ENCODE data around the gene GREB1. TPM values are rescaled to one million over a fixed set of nuclear protein-coding genes. Genes with fewer than 3 reads are reported as not detected.

The GREB1 gene
- total and polyA plus RNA-seq, 2 of the 13 experiments (the other 11 are each of a cell fraction or from before 2014, with no cell fraction given), result 31.3 to 61.2 TPM

GRCh38 chr2:11499081-11499743, 34.6 kb upstream of the GREB1 start (continued):
- TF ChIP-seq, protein P1, sequence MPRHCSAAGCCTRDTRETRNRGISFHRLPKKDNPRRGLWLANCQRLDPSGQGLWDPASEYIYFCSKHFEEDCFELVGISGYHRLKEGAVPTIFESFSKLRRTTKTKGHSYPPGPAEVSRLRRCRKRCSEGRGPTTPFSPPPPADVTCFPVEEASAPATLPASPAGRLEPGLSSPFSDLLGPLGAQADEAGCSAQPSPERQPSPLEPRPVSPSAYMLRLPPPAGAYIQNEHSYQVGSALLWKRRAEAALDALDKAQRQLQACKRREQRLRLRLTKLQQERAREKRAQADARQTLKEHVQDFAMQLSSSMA (CRISPR knock-in tag; IDR thresholded peaks at IDR 0.05), result peak; percentile 88; the same call in 1 of the 2 replicates
- TF ChIP-seq IRF9 (CRISPR knock-in tag; IDR thresholded peaks at IDR 0.05; ENCODE audit: borderline replicate concordance) (0 out of 2 replicates have a peak, but pooled peaks have one; percentile 80), ETV5 (CRISPR knock-in tag; IDR thresholded peaks at IDR 0.05; ENCODE audit: borderline replicate concordance) (peak; percentile 99), IKZF4 (CRISPR knock-in tag; IDR thresholded peaks at IDR 0.05; ENCODE audit: borderline replicate concordance, low read depth, not compliant biosample characterization) (no peak), IRF2 (CRISPR knock-in tag; IDR thresholded peaks at IDR 0.05) (peak; percentile 98), CENPT (CRISPR knock-in tag; IDR thresholded peaks at IDR 0.05; ENCODE audit: low read depth) (no peak), U2AF1 (optimal IDR thresholded peaks at IDR 0.05; ENCODE audit: low read depth, low read length) (no peak), NR0B2 (CRISPR knock-in tag; IDR thresholded peaks at IDR 0.05) (no peak; the same call in 1 of the 2 replicates), ZNF136 (CRISPR knock-in tag; IDR thresholded peaks at IDR 0.05; ENCODE audit: low read depth) (peak; percentile 64; the same call in 1 of the 2 replicates), ZMAT3 (CRISPR knock-in tag; conservative IDR thresholded peaks at IDR 0.05) (peak; percentile 95), CHD4 (IDR thresholded peaks at IDR 0.05; ENCODE audit: borderline replicate concordance, low read length) (peak; percentile 88; the same call in 1 of the 2 replicates), AHR (CRISPR knock-in tag; IDR thresholded peaks at IDR 0.05) (peak; percentile 72), ZNF12 (CRISPR knock-in tag; IDR thresholded peaks at IDR 0.05) (peak; percentile 75; the same call in 1 of the 2 replicates), ZNF644 (CRISPR knock-in tag; IDR thresholded peaks at IDR 0.05; ENCODE audit: low read depth) (peak; percentile 87), ZNF44 (CRISPR knock-in tag; IDR thresholded peaks at IDR 0.05) (0 out of 2 replicates have a peak, but pooled peaks have one; percentile 40), ZEB1 (IDR thresholded peaks at IDR 0.05; ENCODE audit: insufficient replicate concordance, low read depth) (peak; percentile 9), ZFP1 (CRISPR knock-in tag; IDR thresholded peaks at IDR 0.05) (peak; percentile 97), ZNF768 (CRISPR knock-in tag; IDR thresholded peaks at IDR 0.05) (peak; percentile 66), GFI1 (CRISPR knock-in tag; IDR thresholded peaks at IDR 0.05; ENCODE audit: borderline replicate concordance) (peak; percentile 92), HMGA1 (CRISPR knock-in tag; conservative IDR thresholded peaks at IDR 0.05) (no peak), ZNF746 (CRISPR knock-in tag; IDR thresholded peaks at IDR 0.05) (peak; percentile 95), SP140L (CRISPR knock-in tag; IDR thresholded peaks at IDR 0.05; ENCODE audit: borderline replicate concordance) (peak; percentile 90; the same call in 1 of the 2 replicates)
- TF ChIP-seq, protein P2, sequence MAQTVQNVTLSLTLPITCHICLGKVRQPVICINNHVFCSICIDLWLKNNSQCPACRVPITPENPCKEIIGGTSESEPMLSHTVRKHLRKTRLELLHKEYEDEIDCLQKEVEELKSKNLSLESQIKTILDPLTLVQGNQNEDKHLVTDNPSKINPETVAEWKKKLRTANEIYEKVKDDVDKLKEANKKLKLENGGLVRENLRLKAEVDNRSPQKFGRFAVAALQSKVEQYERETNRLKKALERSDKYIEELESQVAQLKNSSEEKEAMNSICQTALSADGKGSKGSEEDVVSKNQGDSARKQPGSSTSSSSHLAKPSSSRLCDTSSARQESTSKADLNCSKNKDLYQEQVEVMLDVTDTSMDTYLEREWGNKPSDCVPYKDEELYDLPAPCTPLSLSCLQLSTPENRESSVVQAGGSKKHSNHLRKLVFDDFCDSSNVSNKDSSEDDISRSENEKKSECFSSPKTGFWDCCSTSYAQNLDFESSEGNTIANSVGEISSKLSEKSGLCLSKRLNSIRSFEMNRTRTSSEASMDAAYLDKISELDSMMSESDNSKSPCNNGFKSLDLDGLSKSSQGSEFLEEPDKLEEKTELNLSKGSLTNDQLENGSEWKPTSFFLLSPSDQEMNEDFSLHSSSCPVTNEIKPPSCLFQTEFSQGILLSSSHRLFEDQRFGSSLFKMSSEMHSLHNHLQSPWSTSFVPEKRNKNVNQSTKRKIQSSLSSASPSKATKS (CRISPR knock-in tag; IDR thresholded peaks at IDR 0.05), result peak; percentile 94
- TF ChIP-seq, protein P3, sequence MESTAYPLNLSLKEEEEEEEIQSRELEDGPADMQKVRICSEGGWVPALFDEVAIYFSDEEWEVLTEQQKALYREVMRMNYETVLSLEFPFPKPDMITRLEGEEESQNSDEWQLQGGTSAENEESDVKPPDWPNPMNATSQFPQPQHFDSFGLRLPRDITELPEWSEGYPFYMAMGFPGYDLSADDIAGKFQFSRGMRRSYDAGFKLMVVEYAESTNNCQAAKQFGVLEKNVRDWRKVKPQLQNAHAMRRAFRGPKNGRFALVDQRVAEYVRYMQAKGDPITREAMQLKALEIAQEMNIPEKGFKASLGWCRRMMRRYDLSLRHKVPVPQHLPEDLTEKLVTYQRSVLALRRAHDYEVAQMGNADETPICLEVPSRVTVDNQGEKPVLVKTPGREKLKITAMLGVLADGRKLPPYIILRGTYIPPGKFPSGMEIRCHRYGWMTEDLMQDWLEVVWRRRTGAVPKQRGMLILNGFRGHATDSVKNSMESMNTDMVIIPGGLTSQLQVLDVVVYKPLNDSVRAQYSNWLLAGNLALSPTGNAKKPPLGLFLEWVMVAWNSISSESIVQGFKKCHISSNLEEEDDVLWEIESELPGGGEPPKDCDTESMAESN (CRISPR knock-in tag; conservative IDR thresholded peaks at IDR 0.05), result peak; percentile 93

Data from HepG2 (cell line).